Activated effector memory CD4-positive, alpha-beta T cell treated with anti-CD3 and anti-CD28 coated beads, Interleukin-2, amount 50 U/mL, for 16 hours (primary cell): ENCODE data around the gene CELA2B.
"Not testable (repeated sequence)": the region's sequence is repeated elsewhere in the genome, so short reads cannot be mapped to it uniquely, and the experiment has no call there.

Experiments
- DNase-seq: peaks from one replicate; pipeline ENCODE4 v3.0.0-alpha.2; 2020

The CELA2B gene

GRCh38 chr1:15475752-15476314 lies at the start of gene CELA2B:
Gene CELA2B, plus strand, starts transcription at chr1:15476104. Its CDS starts 22 bp downstream, at chr1:15476126.
- DNase-seq = no peak

GRCh38 chr1:15426492-15427279 lies 49.2 kb upstream of the CELA2B start:
- no peak for DNase-seq

GRCh38 chr1:15427280-15427666 lies 48.6 kb upstream of the CELA2B start:
- no peak for DNase-seq

DNA sequence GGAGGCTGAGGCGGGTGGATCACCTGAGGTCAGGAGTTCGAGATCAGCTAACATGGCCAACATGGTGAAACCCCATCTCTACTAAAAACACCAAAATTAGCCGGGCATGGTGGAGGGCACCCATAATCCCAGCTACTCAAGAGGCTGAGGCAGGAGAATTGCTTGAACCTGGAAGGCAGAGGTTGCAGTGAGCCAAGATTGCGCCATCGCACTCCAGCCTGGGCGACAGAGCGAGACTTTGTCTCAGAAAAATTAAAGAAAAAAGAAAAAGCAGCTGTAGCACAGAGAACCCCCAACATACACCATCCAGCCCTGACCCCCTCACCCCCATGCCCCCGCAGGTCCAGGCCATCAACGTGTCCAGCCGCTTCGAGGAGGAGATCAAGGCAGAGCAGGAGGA lies 47.7 kb upstream of the CELA2B start:
- DNase-seq = not testable (repeated sequence)

DNA sequence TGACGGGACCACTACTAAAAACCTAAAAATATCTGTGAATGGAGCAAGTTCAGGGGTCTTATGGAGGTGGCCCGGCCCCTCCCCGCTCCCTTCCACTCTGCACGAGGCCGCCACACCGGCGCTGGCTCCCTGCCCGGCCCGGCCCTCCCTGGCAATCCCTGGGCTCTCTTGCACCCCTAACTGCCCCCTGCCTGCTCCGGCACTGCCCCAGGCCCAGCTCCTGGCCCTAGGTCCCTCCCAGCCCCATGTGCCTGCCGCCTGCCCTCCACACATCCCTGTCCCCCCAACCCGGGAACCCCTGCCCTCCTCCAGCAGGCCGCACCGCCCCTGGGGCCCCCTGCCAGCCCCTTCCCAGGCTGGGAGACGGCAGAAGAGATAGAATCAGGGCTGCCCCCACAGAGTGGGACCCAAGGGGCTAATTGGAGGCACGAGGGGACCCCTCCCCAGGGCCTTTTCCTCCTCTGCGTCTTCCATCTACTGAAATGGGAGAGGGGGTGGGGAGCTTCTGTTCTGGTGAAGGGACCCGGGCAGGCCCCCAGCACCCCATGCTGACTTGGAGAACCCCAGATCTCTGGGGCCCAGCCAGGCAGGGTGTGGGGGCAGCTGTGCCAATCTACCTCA lies 47.0 kb upstream of the CELA2B start:
- no peak for DNase-seq

DNA sequence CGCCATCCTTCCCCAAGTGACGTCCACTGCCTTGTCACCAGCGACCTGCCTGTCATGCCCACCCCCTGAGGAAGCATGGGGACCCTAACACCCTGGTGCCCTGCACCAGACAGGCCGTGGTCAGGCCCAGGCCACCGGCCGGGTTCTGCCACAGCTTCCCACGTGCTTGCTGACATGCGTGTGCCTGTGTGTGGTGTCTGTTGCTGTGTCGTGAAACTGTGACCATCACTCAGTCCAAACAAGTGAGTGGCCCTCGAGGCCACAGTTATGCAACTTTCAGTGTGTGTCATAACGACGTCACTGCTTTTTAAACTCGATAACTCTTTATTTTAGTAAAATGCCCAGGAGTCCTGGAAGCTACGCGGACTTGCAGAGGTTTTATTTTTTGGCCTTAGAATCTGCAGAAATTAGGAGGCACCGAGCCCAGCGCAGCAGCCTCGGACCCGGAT lies 46.2 kb upstream of the CELA2B start:
- no peak for DNase-seq

- DNase-seq = peak; percentile 92
Observed at GRCh38 chr1:15430787-15431570, 44.9 kb upstream of the CELA2B start.

DNA sequence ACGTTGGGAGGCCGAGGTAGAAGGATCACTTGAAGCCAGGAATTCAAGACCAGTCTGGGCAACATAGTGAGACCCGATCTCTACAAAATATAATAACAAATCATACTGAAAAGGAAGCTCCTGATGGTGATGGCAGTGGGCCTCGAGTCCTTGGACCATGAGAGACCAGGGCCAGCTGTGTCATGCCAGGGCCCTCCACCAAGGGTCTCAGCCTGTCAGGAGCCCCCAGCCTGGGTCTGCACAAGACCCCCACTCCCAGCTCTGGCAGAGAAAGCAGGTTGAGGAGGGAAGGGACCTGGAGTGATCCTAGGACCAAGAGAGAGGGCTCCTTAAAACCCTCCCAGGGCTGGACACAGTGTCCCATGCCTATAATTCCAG lies 44.3 kb upstream of the CELA2B start:
- DNase-seq = no peak

DNA sequence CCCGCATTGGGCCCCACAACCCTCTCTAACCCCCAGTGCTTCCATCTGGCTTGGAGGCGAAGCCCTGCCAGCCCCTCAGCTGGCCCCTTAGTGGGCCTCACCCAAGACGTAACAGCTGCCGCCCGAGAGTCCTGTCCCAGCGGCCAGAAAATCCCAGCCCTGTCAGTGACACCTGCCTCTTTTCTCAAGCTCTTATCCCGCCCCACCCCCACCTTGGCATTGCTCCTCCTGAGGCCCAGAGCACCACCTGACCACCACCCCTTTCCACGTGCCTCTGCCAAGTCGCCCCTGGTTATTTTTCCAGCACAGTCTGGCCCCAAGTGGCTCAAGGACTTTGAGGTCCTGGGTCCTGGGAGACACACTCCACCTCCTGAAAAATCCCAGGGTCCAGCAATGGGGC lies 43.6 kb upstream of the CELA2B start:
- no peak for DNase-seq

GRCh38 chr1:15433471-15433870 lies 42.4 kb upstream of the CELA2B start:
- DNase-seq = no peak

DNA sequence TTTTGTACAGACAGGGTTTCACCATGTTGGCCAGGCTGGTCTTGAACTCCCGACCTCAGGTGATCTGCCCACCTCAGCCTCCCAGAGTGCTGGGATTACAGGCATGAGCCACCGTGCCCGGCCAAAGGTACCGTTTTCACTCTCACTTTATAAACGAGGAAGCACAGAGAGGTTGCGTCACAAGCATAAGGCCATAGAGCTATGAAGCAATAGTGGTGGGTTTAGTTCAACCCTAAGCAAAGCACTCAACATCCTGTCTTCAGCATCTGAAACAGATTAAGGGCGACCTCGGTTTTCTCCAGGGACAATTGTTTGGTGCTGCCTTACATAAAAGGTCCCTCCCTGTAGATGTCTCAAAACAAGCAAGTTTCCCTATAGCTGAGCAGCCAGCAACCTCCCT lies 41.2 kb upstream of the CELA2B start:
- DNase-seq = not testable (repeated sequence)

GRCh38 chr1:15435239-15436077 lies 40.4 kb upstream of the CELA2B start:
- DNase-seq = no peak

DNA sequence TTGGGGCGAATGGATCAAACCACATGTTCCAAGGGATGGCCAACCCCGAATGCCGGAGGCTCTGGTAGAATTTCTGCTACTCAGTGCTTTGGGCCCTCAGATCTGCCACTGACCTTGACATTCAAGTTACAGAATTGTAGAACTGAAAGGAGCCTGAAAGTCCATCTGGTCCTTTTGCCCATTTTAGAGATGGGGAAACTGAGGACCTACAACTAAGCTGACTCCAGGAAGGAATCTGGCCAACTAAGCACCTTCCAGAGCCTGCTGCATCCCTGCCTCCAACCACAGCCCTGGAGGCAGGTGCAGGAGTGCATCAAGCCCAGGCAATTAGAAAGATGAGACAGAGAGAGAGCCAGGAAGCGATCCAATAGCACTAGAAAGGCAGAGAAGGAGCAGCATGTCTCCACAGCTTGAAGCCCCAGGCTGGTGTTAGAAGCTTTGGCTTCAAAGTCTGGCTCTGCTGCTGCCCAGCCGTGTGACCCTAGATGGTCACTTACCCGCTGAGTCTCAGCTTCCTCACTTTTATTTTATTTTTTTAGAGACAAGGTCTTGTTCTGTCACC lies 38.9 kb upstream of the CELA2B start:
- DNase-seq = no peak

DNA sequence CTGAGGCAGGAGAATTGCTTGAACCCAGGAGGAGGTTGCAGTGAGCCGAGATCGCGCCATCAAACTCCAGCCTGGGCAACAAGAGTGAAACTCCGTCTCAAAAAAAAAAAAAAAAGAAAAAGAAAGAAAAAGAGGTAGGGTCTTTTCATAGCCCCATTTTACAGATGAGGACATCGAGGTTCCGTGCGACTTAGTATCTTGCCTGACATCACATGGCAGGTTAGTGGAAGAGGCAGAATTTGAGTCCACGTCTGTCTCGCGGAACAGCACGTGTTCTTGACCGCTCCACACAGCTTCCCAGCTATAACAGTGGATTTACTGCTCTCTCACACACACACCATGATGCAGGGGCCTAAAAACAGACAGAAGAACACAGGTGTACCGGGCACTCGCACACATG lies 36.6 kb upstream of the CELA2B start:
- DNase-seq = no peak

GRCh38 chr1:15440357-15440756 lies 35.5 kb upstream of the CELA2B start:
- DNase-seq = no peak

- no peak for DNase-seq
Observed at GRCh38 chr1:15441247-15441646, 34.7 kb upstream of the CELA2B start.

- no peak for DNase-seq
Observed at GRCh38 chr1:15442119-15442518, 33.8 kb upstream of the CELA2B start.

DNA sequence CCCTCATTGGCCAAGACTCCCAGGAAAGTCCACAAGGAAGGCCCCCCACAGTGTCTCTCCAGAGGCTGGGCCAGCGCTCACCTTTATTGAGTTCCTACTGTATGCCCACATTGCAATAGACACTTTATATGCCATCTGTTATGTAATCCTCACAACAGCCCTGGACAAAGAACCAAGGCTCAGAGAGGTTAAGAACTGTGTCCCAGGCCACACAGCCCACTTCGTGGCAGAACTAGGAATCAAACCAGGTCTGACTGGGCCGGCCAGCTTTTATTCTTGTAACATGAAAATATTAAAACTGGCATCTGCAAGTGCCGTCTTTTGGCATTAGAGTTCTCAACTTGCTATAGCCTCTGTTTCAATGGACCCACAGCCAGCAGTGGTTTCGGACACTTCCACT lies 33.1 kb upstream of the CELA2B start:
- DNase-seq = no peak

GRCh38 chr1:15443281-15443680 lies 32.6 kb upstream of the CELA2B start:
- DNase-seq = no peak

GRCh38 chr1:15444468-15445389 lies 31.2 kb upstream of the CELA2B start:
- DNase-seq = no peak
